Glutamatergic neuron (in vitro differentiated cells): ENCODE measurements around the gene MCU. TPM values are rescaled to one million over a fixed set of nuclear protein-coding genes. Genes with fewer than 3 reads are reported as not detected.

Experiments
- DNase-seq: peaks from one replicate; pipeline ENCODE4 v3.0.0; 2022
- H3K27ac Mint-ChIP-seq: one replicate; pipeline ENCODE4 v1.8.0; 2020; ENCODE audit warnings: mild to moderate bottlenecking, mixed read lengths, inconsistent platforms; ENCODE audit not compliant: unreplicated experiment
- H3K27me3 Mint-ChIP-seq: one replicate; pipeline ENCODE4 v1.8.0; 2020; ENCODE audit warnings: mild to moderate bottlenecking, moderate library complexity, mixed read lengths, inconsistent platforms; ENCODE audit not compliant: unreplicated experiment
- H3K36me3 Mint-ChIP-seq: one replicate; pipeline ENCODE4 v1.8.0; 2020; ENCODE audit warnings: mild to moderate bottlenecking, mixed read lengths, inconsistent platforms; ENCODE audit not compliant: unreplicated experiment
- H3K4me1 Mint-ChIP-seq: one replicate; pipeline ENCODE4 v1.8.0; 2020; ENCODE audit warnings: mild to moderate bottlenecking, low read depth, mixed read lengths, inconsistent platforms; ENCODE audit not compliant: unreplicated experiment
- H3K4me3 Mint-ChIP-seq: one replicate; pipeline ENCODE4 v1.8.0; 2020; ENCODE audit warnings: mild to moderate bottlenecking, mixed read lengths, inconsistent platforms; ENCODE audit not compliant: unreplicated experiment
- H3K9me3 Mint-ChIP-seq: one replicate; pipeline ENCODE4 v1.8.0; 2020; ENCODE audit warnings: mild to moderate bottlenecking, moderate library complexity, mixed read lengths, inconsistent platforms; ENCODE audit not compliant: unreplicated experiment
- total RNA-seq: library from RNA; stranded (reverse); fragmentation: NEBNext Ultra II Directional; extraction: Animal tissue kit (Norgen Biotek cat#: 25700); gene quantifications from one replicate; pipeline ENCODE4 v1.2.1, GENCODE V29; 2021; ENCODE audit not compliant: unreplicated experiment
- TF ChIP-seq, protein P1 (sequence below): fragments of 200-600 bp; sonication (generic); IDR thresholded peaks from one replicate; pipeline ENCODE4 v1.5.0; 2021; ENCODE audit not compliant: partially characterized antibody, unreplicated experiment

MCU gene
- total RNA-seq, 1 donor from 2014 or later, result 15.2 TPM

GRCh38 chr10:72812415-72812752, 120.4 kb downstream of the MCU start:
- H3K27ac Mint-ChIP-seq, result no peak overlapping the region
- no peak for DNase-seq
- no peaks in the 10 kb centered on the region for H3K9me3 Mint-ChIP-seq
- TF ChIP-seq, protein P1, sequence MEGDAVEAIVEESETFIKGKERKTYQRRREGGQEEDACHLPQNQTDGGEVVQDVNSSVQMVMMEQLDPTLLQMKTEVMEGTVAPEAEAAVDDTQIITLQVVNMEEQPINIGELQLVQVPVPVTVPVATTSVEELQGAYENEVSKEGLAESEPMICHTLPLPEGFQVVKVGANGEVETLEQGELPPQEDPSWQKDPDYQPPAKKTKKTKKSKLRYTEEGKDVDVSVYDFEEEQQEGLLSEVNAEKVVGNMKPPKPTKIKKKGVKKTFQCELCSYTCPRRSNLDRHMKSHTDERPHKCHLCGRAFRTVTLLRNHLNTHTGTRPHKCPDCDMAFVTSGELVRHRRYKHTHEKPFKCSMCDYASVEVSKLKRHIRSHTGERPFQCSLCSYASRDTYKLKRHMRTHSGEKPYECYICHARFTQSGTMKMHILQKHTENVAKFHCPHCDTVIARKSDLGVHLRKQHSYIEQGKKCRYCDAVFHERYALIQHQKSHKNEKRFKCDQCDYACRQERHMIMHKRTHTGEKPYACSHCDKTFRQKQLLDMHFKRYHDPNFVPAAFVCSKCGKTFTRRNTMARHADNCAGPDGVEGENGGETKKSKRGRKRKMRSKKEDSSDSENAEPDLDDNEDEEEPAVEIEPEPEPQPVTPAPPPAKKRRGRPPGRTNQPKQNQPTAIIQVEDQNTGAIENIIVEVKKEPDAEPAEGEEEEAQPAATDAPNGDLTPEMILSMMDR, result no peak
- H3K4me3 Mint-ChIP-seq, result no peak overlapping the region
- H3K27me3 Mint-ChIP-seq, result no peaks in the 10 kb centered on the region
- no peaks in the 10 kb centered on the region for H3K36me3 Mint-ChIP-seq
- H3K4me1 Mint-ChIP-seq, result no peaks in the 10 kb centered on the region

GRCh38 chr10:72812753-72813430, 120.9 kb downstream of the MCU start:
- Mint-ChIP-seq H3K36me3 (no peaks in the 10 kb centered on the region), H3K9me3 (no peaks in the 10 kb centered on the region), H3K27me3 (no peaks in the 10 kb centered on the region), H3K4me1 (no peaks in the 10 kb centered on the region), H3K4me3 (no peak overlapping the region), H3K27ac (no peak overlapping the region)
- TF ChIP-seq, protein P1, result no peak
- DNase-seq, result no peak

GRCh38 chr10:72814099-72814790, 122.3 kb downstream of the MCU start:
- H3K9me3 Mint-ChIP-seq, result no peaks in the 10 kb centered on the region
- H3K27ac Mint-ChIP-seq, result no peak overlapping the region
- no peaks in the 10 kb centered on the region for H3K27me3 Mint-ChIP-seq
- H3K4me1 Mint-ChIP-seq, result no peaks in the 10 kb centered on the region
- no peak for DNase-seq
- no peak overlapping the region for H3K4me3 Mint-ChIP-seq
- TF ChIP-seq, protein P1, result no peak
- H3K36me3 Mint-ChIP-seq, result no peaks in the 10 kb centered on the region

- Mint-ChIP-seq H3K4me1 (no peaks in the 10 kb centered on the region), H3K4me3 (no peak overlapping the region), H3K27me3 (no peaks in the 10 kb centered on the region), H3K36me3 (no peaks in the 10 kb centered on the region), H3K9me3 (no peaks in the 10 kb centered on the region), H3K27ac (no peak overlapping the region)
- DNase-seq, result no peak
- TF ChIP-seq, protein P1, result no peak
These were observed 124.6 kb downstream of the MCU start for GRCh38 chr10:72816565-72816964.

GRCh38 chr10:72818076-72818475, 126.1 kb downstream of the MCU start:
- TF ChIP-seq, protein P1, result no peak
- no peak overlapping the region for H3K27ac Mint-ChIP-seq

More at GRCh38 chr10:72818076-72818475, 126.1 kb downstream of the MCU start:
- Mint-ChIP-seq H3K4me1 (no peaks in the 10 kb centered on the region), H3K4me3 (no peak overlapping the region), H3K36me3 (no peaks in the 10 kb centered on the region), H3K9me3 (no peaks in the 10 kb centered on the region), H3K27me3 (no peaks in the 10 kb centered on the region)
- no peak for DNase-seq
